NCI-H446 treated with DMSO at 0.1 percent for 48 hours (cell line): Measurements from ENCODE around the gene EXOSC10.
"Not testable (repeated sequence)": the region's sequence is repeated elsewhere in the genome, so short reads cannot be mapped to it uniquely, and the experiment has no call there.

Experiments used
- DNase-seq: peaks from one replicate; lab custom pipeline; 2025; lab: John Stamatoyannopoulos, UW

The EXOSC10 gene

GRCh38 chr1:11061652-11062365, 37.9 kb downstream of the EXOSC10 start:
- no peak for DNase-seq

- DNase-seq: peak; percentile 85
Observed at GRCh38 chr1:11059968-11060830, 39.5 kb downstream of the EXOSC10 start, which contains the start of gene SRM. Gene SRM, minus strand, starts transcription at chr1:11060018. Its CDS starts 75 bp downstream, at chr1:11059943.

DNA sequence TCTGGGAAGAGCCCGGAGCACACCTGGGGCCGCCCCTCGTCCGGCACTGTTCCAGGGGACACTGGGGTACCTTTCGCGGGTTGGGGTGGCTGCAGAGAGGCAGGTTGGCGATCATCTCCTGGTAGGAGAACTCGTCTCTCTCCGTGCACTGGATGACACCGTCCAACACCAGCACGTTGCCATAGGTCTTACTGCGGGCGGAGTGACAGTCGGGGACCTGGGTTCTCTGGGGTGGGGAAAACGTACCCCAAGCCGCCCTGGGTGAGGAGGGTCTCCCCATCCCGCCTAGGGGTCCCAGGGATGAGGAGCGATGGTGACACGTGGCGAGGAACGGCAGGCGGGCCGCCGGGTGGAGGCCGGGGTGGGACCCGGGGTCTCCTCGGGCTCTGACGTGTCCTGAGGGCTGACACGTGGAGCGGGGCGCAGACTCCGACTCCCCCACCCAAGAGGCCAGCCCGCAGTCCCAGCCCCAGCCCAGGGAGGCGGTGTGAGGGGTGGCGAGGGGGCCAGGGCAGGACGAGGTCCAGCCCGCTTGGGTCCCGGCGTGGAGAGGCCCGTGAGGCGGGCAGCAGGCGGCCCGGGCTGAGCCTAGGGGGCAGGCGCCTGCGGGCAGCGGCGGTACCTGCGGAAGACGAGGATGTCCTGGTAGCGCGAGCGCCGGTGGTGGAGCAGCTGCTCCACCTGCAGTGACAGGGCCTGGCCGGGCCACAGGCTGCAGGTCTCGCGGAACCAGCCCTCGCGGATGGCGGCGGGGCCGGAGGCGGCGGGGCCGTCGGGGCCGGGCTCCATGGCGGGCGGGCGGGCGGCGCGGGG, 40.3 kb downstream of the EXOSC10 start:
- no peak for DNase-seq

- DNase-seq: no peak
Observed at GRCh38 chr1:11058595-11059154, 41.0 kb downstream of the EXOSC10 start.

DNA sequence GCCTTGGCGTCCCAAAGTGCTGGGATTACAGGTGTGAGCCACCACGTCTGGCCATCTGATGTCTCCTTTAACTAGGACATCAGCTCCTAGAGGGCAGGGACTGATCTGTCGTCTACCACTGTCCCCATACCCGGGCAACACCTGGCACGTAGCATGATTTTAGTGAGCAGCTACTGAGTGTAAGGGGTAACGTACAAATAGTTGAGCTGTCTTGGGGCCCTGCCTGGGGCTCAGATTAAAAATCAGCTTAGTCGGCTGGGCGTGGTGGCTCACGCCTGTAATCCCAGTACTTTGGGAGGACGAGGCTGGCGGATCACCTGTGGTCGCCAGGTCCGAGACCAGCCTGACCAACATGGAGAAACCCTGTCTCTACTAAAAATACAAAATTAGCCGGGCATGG, 41.6 kb downstream of the EXOSC10 start:
- no peak for DNase-seq

- no peak for DNase-seq
Observed at GRCh38 chr1:11057477-11057876, 42.2 kb downstream of the EXOSC10 start.

GRCh38 chr1:11056504-11056903, 43.2 kb downstream of the EXOSC10 start:
- no peak for DNase-seq

DNA sequence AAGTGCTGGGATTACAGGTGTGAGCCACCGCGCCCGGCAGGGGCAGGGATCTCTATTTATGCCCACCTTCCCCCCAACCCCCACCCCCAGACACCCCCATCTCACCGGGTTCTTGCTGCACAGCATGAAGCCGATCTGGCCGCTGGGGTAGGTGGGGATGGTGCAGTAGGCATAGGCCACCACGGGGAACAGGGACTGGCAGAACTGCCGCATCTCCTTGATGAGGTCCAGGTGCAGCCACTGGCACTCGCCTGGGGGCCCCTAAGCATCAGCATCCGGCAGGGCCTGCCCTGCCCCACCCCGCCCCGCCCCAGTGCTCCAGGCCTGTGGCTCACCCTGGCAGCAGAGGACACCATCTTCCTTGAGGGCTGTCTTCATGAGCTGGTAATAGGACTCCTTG, 44.0 kb downstream of the EXOSC10 start:
- no peak for DNase-seq

- DNase-seq: no peak
Observed at GRCh38 chr1:11054666-11055065, 45.0 kb downstream of the EXOSC10 start.

- no peak for DNase-seq
Observed at GRCh38 chr1:11054181-11054580, 45.5 kb downstream of the EXOSC10 start.

- no peak for DNase-seq
Observed at GRCh38 chr1:11053758-11054137, 45.9 kb downstream of the EXOSC10 start.

DNA sequence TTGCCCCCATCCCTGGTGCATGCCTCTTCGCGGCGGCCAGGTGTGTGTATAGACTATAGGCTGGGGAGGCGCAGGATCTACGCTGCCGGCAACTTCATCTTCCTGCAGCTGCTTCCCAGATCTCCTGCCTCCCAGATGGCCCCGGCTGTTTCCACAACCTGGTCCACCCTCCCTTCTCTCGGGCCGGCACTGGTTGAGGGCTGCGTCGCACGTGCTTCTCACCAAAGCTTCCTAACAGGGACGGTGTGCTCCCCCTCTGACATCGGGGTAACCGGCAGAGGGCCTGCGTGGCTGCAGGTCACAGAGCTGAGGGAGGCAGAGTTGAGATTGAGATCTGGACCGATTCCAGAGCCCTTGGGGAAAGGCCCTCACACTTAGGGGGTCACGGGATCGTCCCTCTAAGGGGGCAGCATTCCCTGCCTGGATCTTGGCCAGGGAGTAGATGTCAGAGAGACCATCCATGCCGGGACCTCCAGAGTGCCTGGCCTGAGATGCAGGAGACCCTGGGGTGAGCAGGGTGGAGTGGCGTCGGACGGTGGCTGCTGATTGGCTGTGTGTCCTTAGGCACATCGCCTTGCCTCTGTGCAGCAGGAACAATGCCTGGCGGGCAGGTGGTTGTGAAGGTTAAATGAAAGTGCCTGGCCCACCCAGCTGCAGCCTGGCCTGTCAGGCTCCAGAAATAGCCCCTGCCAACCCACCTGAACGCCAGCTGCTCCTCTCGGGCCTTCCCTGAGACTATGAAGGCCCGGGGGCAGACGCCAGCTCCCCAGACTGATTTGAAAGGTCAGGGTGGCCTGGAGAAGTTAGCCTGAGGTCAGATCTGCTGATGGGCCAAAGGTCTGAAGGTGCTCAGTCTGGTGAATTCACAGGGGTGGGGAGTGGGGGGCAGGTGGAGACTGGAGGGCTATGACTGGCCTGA, 46.6 kb downstream of the EXOSC10 start:
- DNase-seq: no peak

DNA sequence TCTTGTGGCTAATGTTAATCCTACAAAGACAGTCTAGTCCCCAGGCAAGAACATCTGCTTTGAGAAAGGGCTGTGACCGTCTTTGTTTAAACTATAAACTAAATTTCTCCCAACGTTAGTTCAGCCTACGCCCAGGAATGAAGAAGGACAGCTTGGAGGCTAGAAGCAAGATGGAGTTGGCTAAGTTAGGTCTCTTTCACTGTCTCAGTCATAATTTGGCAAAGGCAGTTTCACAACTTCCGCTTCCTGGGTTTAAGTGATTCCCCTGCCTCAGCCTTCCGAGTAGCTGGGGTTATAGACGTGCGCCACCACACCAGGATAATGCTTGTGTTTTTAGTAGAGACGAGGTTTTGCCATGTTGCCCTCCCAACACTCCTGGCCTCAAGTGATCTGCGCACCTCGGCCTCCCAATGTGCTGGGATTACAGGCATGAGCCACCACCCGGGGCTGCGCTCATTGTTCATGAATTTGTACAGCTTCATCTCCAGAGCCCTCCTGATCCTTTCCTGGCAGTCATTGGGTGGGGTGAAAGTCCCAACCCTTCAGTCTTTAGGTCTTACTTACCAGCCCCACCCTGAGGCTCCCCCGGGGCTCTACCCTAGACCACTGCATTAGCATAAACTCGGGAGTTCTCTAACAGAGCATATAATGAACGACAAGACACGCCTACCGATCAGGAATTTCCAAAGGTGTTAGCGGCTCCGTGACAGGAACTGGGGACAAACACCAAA, 47.7 kb downstream of the EXOSC10 start:
- DNase-seq: no peak

GRCh38 chr1:11051121-11051520, 48.5 kb downstream of the EXOSC10 start:
- not testable (repeated sequence) for DNase-seq

DNA sequence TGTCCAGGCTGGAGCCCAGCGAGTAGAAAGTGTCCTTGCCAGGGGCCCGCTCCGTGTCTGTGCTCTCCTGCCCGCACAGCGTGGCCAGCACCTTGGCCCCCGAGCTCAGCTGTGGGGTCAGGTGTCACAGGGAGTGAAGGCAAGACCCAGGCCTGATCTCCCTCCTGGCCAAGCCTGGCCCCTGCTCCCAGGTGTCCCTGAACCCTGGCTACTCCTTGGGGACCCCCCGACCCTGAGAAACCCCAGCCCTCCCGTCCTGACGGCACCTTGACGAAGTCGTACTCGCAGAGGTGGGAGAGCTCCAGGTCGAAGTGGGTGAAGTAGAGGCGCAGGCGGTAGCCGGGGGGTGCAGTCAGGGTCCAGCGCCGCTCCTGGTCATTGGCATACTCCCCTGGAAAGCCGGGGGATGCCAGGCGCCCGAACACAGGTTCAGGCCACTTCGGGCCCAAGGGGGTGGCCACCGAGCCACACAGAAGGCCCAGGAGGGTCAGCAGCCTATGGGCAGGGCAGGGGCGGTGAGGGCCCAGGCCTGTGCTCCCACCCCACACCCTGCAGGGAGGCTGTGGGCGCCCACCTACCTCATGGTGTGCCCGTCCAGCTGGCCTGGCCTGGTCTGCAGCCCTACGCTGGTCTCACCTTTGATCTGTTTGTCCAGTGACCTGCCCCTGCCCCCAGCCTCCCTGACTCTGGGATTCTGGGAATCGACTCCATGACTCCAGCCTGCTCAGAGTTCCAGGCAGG, 52.9 kb downstream of the EXOSC10 start, which contains the start of gene MASP2:
Gene MASP2 (minus strand): TSS at position 615 of the 741 bp plus-strand sequence. CDS start 32 bp downstream, at position 583.
- no peak for DNase-seq

- DNase-seq: no peak
Observed at GRCh38 chr1:11046270-11046566, 53.5 kb downstream of the EXOSC10 start.

DNA sequence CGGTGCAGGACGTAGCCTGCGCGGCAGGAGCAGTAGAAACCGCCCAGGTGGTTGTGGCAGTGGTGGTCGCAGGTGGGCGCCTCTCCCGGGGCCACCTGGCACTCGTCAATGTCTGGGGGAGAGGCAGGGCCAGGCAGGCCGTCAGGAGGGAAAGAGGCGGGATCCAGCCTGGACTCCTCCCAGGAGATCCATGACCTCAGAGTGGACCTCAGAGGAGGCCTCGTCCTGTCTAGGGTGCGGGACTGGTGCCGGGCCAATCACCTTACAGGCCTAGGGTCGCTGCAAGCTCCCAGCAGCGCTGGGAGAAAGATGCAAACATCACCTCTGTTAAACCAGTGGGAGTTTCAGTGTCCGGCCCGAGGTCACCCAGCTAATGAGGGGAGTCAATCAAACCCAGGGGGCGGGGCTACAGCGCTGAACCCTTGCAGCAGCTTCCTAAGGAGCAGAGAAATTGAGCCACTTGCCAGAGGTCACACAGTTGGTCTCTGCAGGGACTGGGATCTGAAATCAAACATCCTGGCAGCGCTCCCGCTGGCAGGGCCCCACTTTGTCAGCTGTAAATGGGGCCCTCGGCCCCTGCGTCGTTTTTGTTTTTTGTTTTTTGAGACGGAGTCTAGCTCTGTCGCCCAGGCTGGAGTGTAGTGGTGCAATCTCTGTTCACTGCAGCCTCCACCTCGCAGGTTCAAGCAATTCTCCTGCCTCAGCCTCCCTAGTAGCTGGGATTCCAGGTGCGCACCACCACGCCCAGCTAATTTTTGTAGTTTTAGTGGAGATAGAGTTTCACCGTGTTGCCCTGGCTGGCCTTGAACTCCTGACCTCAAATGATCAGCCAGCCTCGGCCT, 54.0 kb downstream of the EXOSC10 start:
- DNase-seq: no peak

DNA sequence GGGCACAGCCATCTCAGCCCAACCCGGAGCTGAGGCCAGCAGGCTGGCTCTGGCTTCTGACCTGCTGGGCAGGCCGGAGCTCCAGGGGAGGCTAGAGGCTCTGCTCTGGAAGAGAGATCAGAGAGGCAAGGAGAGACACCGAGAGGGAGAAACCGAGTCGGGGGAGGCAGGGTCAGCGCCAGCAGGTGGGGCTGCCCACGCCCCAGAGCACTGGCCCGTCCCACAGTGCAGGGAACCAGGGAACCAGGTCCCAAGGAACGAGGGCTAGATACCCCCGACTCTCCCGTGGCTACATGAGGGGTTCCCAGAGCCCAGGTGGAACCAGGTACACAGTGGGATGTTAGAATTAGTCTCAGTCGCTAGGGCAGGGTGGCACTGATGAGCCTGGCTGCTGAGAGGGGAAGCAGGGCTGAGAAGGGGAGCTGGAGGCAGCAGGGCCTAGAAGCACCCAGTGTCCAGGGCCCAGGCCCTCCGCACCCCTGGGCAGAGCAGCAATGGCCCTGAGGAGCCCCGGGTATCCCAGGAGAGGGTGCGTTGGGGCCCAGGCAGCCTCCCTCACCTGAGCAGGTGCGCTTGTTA, 54.7 kb downstream of the EXOSC10 start:
- no peak for DNase-seq
